Stimulated activated CD4-positive, alpha-beta T cell treated with anti-CD3 and anti-CD28 coated beads, Interleukin-1b, Interleukin-23, amount 100 ng/mL, for 48 hours (primary cell): ENCODE measurements around the gene VPREB3.
A peak's percentile ranks its signal among the peaks of the same experiment; 100 is the strongest.

Source experiments
- DNase-seq: peaks from one replicate; pipeline ENCODE4 v3.0.0-alpha.2; 2020

The VPREB3 gene

GRCh38 chr22:23722724-23723123 lies 31.5 kb downstream of the VPREB3 start:
- DNase-seq, result no peak

GRCh38 chr22:23722160-23722559 lies 32.1 kb downstream of the VPREB3 start:
- DNase-seq, result no peak

- DNase-seq, result no peak
Observed at GRCh38 chr22:23720855-23721254, 33.4 kb downstream of the VPREB3 start.

- DNase-seq, result no peak
Observed at GRCh38 chr22:23718371-23719165, 35.7 kb downstream of the VPREB3 start.

- DNase-seq, result peak; percentile 82
Observed at GRCh38 chr22:23716811-23717801, 37.1 kb downstream of the VPREB3 start.

GRCh38 chr22:23715806-23716375 lies 38.3 kb downstream of the VPREB3 start:
- no peak for DNase-seq

GRCh38 chr22:23714596-23715578 lies 39.3 kb downstream of the VPREB3 start:
- no peak for DNase-seq

GRCh38 chr22:23713696-23714595 lies 40.3 kb downstream of the VPREB3 start:
- peak; percentile 51 for DNase-seq

- no peak for DNase-seq
Observed at GRCh38 chr22:23712256-23712655, 42.0 kb downstream of the VPREB3 start.

GRCh38 chr22:23709107-23709506 lies 45.1 kb downstream of the VPREB3 start:
- no peak for DNase-seq

- DNase-seq, result no peak
Observed at GRCh38 chr22:23708270-23708669, 46.0 kb downstream of the VPREB3 start.

- peak; percentile 52 for DNase-seq
Observed at GRCh38 chr22:23705358-23705757, 48.9 kb downstream of the VPREB3 start.

- no peak for DNase-seq
Observed at GRCh38 chr22:23704829-23705228, 49.4 kb downstream of the VPREB3 start.

GRCh38 chr22:23704062-23704461 lies 50.2 kb downstream of the VPREB3 start:
- no peak for DNase-seq
